GM18508 (cell line): ENCODE measurements around the gene VWDE.
A peak's percentile ranks its signal among the peaks of the same experiment; 100 is the strongest.

Source experiments
- ATAC-seq: cut with Tn5 transposase; IDR thresholded peaks from one replicate; pipeline ENCODE4 v1.9.1; 2021; ENCODE audit warnings: moderate number of reproducible peaks; ENCODE audit not compliant: insufficient read depth, unreplicated experiment

VWDE gene

GRCh38 chr7:12350971-12351370 is 52.7 kb downstream of the VWDE start:
- ATAC-seq = no peak

GRCh38 chr7:12337095-12337494 is 66.6 kb downstream of the VWDE start:
- no peak for ATAC-seq

GRCh38 chr7:12328888-12329770 is 74.5 kb downstream of the VWDE start:
- no peak for ATAC-seq

- no peak for ATAC-seq
Measured at GRCh38 chr7:12327922-12328321, 75.7 kb downstream of the VWDE start.

GRCh38 chr7:12325646-12326045 is 78.0 kb downstream of the VWDE start:
- ATAC-seq = no peak

- ATAC-seq = no peak
Measured at GRCh38 chr7:12323415-12323814, 80.2 kb downstream of the VWDE start.

GRCh38 chr7:12322903-12323300 is 80.8 kb downstream of the VWDE start:
- ATAC-seq = peak; percentile 50

- ATAC-seq = no peak
Measured at GRCh38 chr7:12322284-12322902, 81.3 kb downstream of the VWDE start.

- no peak for ATAC-seq
Measured at GRCh38 chr7:12320987-12321647, 82.5 kb downstream of the VWDE start.

GRCh38 chr7:12320241-12320986 is 83.3 kb downstream of the VWDE start:
- no peak for ATAC-seq

- ATAC-seq = no peak
Measured at GRCh38 chr7:12317675-12318074, 86.0 kb downstream of the VWDE start.

GRCh38 chr7:12316925-12317324 is 86.7 kb downstream of the VWDE start:
- no peak for ATAC-seq

- no peak for ATAC-seq
Measured at GRCh38 chr7:12315049-12315448, 88.6 kb downstream of the VWDE start.

- peak; percentile 83 for ATAC-seq
Measured at GRCh38 chr7:12314199-12314598, 89.5 kb downstream of the VWDE start.

- ATAC-seq = no peak
Measured at GRCh38 chr7:12305502-12305901, 98.2 kb downstream of the VWDE start.

GRCh38 chr7:12303495-12303894 is 100.2 kb downstream of the VWDE start:
- no peak for ATAC-seq

GRCh38 chr7:12303062-12303461 is 100.6 kb downstream of the VWDE start:
- no peak for ATAC-seq

GRCh38 chr7:12300415-12300814 is 103.2 kb downstream of the VWDE start:
- no peak for ATAC-seq

- no peak for ATAC-seq
Measured at GRCh38 chr7:12299367-12299766, 104.3 kb downstream of the VWDE start.

GRCh38 chr7:12297283-12298108 is 106.2 kb downstream of the VWDE start:
- ATAC-seq = no peak
